ENCODE data around the gene VMP1.
A peak's percentile ranks its signal among the peaks of the same experiment; 100 is the strongest.
"Not testable (repeated sequence)": the region's sequence is repeated elsewhere in the genome, so short reads cannot be mapped to it uniquely, and the experiment has no call there.

The VMP1 gene

DNA sequence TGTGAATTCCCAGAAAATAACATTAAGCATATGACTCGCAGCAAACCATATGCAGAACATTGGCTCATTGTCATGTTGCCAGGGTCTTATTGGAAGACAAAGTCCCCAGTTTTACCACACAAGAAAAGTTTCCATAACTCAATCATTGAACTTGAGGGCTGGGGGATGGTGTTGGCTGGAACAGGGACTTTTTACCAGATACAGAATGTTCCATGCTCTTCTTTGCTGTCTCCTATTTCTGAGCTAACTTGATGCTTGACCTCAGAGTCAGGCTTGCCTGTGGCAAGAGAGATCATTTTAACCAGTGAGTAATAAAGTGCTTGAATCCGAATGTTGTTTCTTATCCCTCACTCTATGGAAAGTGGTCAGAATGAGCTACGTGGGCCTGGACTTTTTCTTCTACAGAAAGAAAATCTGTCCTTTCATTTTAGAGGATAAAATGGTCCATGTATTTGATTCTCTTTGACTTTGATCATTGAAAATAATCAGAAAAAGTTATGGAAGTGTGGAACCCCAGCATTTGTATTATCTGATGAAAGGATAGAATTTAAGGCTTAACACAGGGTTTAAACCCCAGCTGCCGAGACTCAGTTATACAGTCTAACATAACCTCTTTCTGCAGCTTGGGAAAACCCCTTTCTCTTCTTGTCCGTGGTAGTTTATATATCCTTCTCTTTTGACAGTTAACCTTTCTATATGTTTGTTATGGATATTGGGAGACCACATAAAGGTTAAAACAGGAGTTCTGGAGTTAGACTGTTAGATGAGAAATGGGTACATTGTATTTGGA lies 118.3 kb downstream of the VMP1 start:
- TF ChIP-seq, protein P1, sequence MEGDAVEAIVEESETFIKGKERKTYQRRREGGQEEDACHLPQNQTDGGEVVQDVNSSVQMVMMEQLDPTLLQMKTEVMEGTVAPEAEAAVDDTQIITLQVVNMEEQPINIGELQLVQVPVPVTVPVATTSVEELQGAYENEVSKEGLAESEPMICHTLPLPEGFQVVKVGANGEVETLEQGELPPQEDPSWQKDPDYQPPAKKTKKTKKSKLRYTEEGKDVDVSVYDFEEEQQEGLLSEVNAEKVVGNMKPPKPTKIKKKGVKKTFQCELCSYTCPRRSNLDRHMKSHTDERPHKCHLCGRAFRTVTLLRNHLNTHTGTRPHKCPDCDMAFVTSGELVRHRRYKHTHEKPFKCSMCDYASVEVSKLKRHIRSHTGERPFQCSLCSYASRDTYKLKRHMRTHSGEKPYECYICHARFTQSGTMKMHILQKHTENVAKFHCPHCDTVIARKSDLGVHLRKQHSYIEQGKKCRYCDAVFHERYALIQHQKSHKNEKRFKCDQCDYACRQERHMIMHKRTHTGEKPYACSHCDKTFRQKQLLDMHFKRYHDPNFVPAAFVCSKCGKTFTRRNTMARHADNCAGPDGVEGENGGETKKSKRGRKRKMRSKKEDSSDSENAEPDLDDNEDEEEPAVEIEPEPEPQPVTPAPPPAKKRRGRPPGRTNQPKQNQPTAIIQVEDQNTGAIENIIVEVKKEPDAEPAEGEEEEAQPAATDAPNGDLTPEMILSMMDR (IDR thresholded peaks at IDR 0.05; ENCODE audit: extremely low read depth, missing control alignments), result no peak
- peak; percentile 14 for DNase-seq (ENCODE audit: low spot score)

- TF ChIP-seq, protein P1 (IDR thresholded peaks at IDR 0.05; ENCODE audit: extremely low read depth, missing control alignments), result no peak
- DNase-seq (ENCODE audit: low spot score), result no peak
These were observed 119.4 kb downstream of the VMP1 start for GRCh38 chr17:59826706-59827453.

DNA sequence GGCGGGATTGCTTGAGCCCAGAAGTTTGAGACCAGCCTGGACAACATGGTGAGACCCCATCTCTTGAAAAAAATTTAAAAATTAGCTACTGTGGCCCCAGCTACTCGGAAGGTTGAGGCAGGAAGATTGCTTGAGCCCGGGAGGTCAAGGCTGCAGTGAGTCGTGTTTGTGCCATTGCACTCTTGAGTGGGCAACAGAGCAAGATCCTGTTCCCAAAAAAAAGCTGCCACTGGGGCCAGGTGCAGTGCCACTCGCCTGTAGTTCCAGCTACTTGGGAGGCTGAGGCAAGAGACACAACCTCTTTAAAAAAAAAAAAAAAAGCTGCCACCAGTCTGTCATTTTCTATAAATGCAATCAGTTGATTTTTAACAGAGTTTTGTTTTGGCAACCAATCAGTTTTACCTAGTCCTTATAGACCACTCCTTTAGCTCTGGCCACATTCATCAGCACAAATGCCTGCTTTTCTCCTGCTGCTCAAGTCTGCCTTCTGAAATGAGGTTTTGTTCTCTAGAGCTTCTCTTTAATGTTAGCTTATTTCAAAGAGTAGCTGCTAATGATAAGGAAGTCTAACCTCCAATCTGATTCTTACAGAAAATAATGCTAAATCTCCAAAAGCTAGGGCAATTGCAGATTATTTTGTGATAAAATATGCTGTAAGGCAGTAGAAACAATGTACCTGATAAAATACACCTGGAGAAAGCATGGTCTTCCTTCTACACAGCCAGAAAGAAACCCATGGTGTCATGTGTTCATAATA lies 120.4 kb downstream of the VMP1 start:
- DNase-seq (ENCODE audit: low spot score), result no peak
- TF ChIP-seq, protein P1 (IDR thresholded peaks at IDR 0.05; ENCODE audit: extremely low read depth, missing control alignments), result no peak

- TF ChIP-seq, protein P1 (IDR thresholded peaks at IDR 0.05; ENCODE audit: extremely low read depth, missing control alignments), result no peak
- DNase-seq (ENCODE audit: low spot score), result no peak
These were observed 121.0 kb downstream of the VMP1 start for GRCh38 chr17:59828478-59828760.

- not testable (repeated sequence) for DNase-seq (ENCODE audit: low spot score)
These were observed 121.4 kb downstream of the VMP1 start for GRCh38 chr17:59828819-59829216.

DNA sequence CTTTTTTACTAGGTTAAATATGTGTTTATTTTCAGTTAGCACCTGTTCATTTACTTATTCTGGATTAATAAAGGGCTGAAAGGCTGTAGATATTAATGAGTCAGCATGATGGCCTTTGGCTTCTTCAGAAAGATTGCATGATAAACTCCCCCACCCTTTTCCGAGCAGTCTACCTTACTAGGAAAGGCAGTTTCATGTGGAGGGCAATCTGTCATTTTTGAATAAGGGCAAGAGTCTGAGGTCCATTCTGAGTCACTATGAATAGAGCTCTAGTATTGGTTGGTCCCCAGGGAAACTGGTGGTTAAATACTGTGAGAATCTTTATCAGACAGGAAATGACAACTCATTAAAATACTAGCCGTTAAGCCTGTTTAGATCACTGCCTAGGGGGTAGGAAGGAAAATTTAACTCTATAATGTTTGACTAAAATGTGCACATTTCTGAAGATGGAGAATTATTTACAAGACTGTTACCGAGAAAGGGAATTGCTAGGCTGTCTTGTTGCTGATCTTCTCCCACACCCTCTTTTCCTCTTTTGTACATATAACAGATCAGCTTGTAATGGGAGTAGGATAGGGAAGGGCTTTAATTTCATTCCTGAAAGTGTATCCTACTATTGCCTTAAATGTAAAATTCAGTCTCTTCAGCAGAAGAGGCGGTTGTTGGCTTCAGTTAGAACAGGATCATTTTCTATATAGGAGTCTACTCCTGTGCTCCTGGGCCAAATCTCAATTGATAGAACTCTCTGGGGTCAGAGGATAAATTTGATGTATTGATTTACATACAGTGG lies 122.0 kb downstream of the VMP1 start:
- TF ChIP-seq, protein P1 (IDR thresholded peaks at IDR 0.05; ENCODE audit: extremely low read depth, missing control alignments), result no peak
- peak; percentile 55 for DNase-seq (ENCODE audit: low spot score)

DNA sequence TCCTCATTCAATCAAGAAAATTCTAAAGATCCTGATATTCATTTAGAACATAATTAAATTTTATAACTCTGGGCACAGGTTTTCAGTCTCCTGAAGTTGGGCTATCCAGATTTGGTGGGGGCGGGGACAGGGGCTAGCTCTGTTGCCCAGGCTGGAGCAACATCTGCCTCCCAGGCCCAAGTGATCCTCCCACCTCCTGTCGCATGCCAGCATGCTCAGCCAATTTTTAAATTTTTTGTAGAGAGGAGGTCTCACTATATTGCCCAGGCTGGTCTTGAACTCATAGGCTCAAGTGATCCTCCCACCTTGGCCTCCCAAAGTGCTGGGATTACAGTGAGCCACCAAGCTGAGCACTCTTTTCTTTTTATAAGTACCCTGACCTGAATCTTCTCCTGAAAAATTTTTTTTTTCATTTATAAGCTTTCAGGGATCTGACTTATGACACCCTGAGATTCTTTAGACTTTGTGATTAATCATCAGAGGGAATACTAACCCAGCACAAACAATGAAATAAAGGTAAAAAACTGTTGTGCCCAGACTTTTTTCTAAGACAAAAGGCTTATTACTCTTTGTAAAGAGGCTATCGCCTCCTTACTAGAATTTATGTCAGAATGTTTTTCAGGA lies 122.7 kb downstream of the VMP1 start:
- TF ChIP-seq, protein P1 (IDR thresholded peaks at IDR 0.05; ENCODE audit: extremely low read depth, missing control alignments), result no peak
- DNase-seq (ENCODE audit: low spot score), result no peak
